ENCODE data around the gene UCMA. TPM values are rescaled to one million over a fixed set of nuclear protein-coding genes. Genes with fewer than 3 reads are reported as not detected.
"Not testable (repeated sequence)": the region's sequence is repeated elsewhere in the genome, so short reads cannot be mapped to it uniquely, and the experiment has no call there.

UCMA gene
- total RNA-seq, 1 experiment from 2014 or later: not detected

DNA sequence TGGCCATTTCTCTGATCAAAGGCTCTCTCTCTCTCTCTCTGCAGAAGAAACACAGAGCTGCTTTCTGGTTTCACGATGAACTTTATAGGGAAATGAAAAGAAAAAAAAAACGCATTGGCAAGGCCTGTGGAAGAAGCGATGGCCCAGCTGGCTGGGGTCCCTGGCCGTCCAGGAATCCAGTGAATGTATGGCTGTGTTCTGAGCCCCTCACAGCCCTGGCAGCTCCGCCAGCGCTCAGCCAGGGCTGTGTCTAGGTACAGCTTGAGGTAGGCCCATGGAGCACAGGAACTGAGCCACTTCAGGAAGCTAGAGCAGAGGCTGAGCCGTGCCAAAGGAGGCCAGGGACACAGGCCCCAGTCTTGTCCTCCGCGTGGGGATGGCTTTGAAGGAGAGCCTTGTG is 13.1 kb upstream of the UCMA start:
- ChIA-PET POLR2A (ENCODE audit: unreplicated experiment) (no interaction called here), CTCF (no interaction called here)
- Histone ChIP-seq H3F3A (ENCODE audit: low read length, unreplicated experiment) (no peaks in the 10 kb centered on the region), H3K9ac (ENCODE audit: low read length) (no peak overlapping the region), H3K27me3 (ENCODE audit: low read length) (no peaks in the 10 kb centered on the region), H3K36me3 (ENCODE audit: low read depth, low read length) (no peaks in the 10 kb centered on the region), H3K4me3 (ENCODE audit: low read length) (no peak overlapping the region), H3K4me1 (ENCODE audit: insufficient read depth, low read length) (no peaks in the 10 kb centered on the region), H2AFZ (ENCODE audit: low read length) (no peak overlapping the region), H3K9me3 (ENCODE audit: low read length) (no peaks in the 10 kb centered on the region), H3K79me2 (ENCODE audit: low read length) (no peaks in the 10 kb centered on the region), H3K4me2 (ENCODE audit: low read length) (no peak overlapping the region), H4K20me1 (ENCODE audit: low read length) (no peaks in the 10 kb centered on the region), H3K27ac (ENCODE audit: low read length) (no peak overlapping the region), H3K9me2 (replicated peaks; ENCODE audit: low read length) (no peaks in the 10 kb centered on the region)
- ATAC-seq (no peak), DNase-seq (no peak)
- intact Hi-C loops (cut with micrococcal nuclease): no loop called here
- no TSS peak for BruUV-seq (replicated peaks)
- TF ChIP-seq EZH2 (IDR thresholded peaks at IDR 0.05; ENCODE audit: low read length, unreplicated experiment): no peak
- no peak for TF ChIP-seq CTCF (conservative IDR thresholded peaks at IDR 0.05; ENCODE audit: low read depth, low read length)
- TF ChIP-seq EZH2phosphoT487 (IDR thresholded peaks at IDR 0.05; ENCODE audit: borderline replicate concordance, low read length): no peak

GRCh38 chr10:13242260-13242659 is 8.1 kb upstream of the UCMA start:
- DNase-seq; H3K27ac ChIP-seq (ENCODE audit: low read length); POLR2A ChIA-PET (ENCODE audit: unreplicated experiment): not testable (repeated sequence)

DNA sequence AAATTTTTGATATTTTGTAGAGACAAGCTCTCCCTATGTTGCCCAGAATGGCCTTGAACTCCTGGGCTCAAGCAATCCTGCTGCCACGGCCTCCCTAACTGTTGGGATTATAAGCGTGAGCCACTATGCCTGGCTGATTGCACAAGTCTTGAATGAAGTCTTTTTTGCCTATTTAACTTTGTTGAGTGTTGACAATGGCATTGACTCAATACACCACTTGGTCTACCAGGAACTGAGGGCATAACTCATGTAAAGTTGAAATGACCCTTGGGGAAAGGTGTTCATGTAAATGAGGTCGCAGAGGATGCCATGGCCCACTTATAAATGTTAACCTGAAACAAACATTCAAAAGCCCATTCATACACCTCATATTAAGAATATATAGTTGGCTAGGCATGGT is 7.4 kb upstream of the UCMA start:
- Histone ChIP-seq H3K27me3 (ENCODE audit: low read length) (no peaks in the 10 kb centered on the region), H3K4me2 (ENCODE audit: low read length) (no peak overlapping the region), H3F3A (ENCODE audit: low read length, unreplicated experiment) (no peaks in the 10 kb centered on the region), H3K4me1 (ENCODE audit: insufficient read depth, low read length) (no peaks in the 10 kb centered on the region), H3K9ac (ENCODE audit: low read length) (no peak overlapping the region), H3K79me2 (ENCODE audit: low read length) (no peaks in the 10 kb centered on the region), H3K36me3 (ENCODE audit: low read depth, low read length) (no peaks in the 10 kb centered on the region), H3K9me3 (ENCODE audit: low read length) (no peaks in the 10 kb centered on the region), H3K9me2 (replicated peaks; ENCODE audit: low read length) (no peaks in the 10 kb centered on the region), H3K4me3 (ENCODE audit: low read length) (no peak overlapping the region), H2AFZ (ENCODE audit: low read length) (no peak overlapping the region), H3K27ac (ENCODE audit: low read length) (no peak overlapping the region), H4K20me1 (ENCODE audit: low read length) (no peaks in the 10 kb centered on the region)
- ATAC-seq (no peak), DNase-seq (no peak)
- TF ChIP-seq CTCF (conservative IDR thresholded peaks at IDR 0.05; ENCODE audit: low read depth, low read length): no peak
- TF ChIP-seq EZH2phosphoT487 (IDR thresholded peaks at IDR 0.05; ENCODE audit: borderline replicate concordance, low read length): no peak
- TF ChIP-seq EZH2 (IDR thresholded peaks at IDR 0.05; ENCODE audit: low read length, unreplicated experiment): no peak
- BruUV-seq (replicated peaks): no TSS peak
- intact Hi-C loops (cut with micrococcal nuclease): no loop called here
- ChIA-PET POLR2A (ENCODE audit: unreplicated experiment) (no interaction called here), CTCF (no interaction called here)

More at GRCh38 chr10:13242260-13242659, 8.1 kb upstream of the UCMA start:
- H3K9me2 ChIP-seq (replicated peaks; ENCODE audit: low read length); H4K20me1 ChIP-seq (ENCODE audit: low read length); H3K9ac ChIP-seq (ENCODE audit: low read length); ATAC-seq; H3F3A ChIP-seq (ENCODE audit: low read length, unreplicated experiment); H3K27me3 ChIP-seq (ENCODE audit: low read length); H3K9me3 ChIP-seq (ENCODE audit: low read length); H3K4me3 ChIP-seq (ENCODE audit: low read length); H3K4me2 ChIP-seq (ENCODE audit: low read length); H3K4me1 ChIP-seq (ENCODE audit: insufficient read depth, low read length); intact Hi-C loops (cut with micrococcal nuclease); BruUV-seq (replicated peaks); H3K36me3 ChIP-seq (ENCODE audit: low read depth, low read length); CTCF ChIA-PET; H3K79me2 ChIP-seq (ENCODE audit: low read length); H2AFZ ChIP-seq (ENCODE audit: low read length): not testable (repeated sequence)

Measured in PC-3 (cell line).